Prostate gland (tissue), 2 donors: Measurements from ENCODE around the gene CD38. TPM values are rescaled to one million over a fixed set of nuclear protein-coding genes. Genes with fewer than 3 reads are reported as not detected.
"Not testable (repeated sequence)": the region's sequence is repeated elsewhere in the genome, so short reads cannot be mapped to it uniquely, and the experiment has no call there.

Source experiments
- DNase-seq: peaks from one replicate; pipeline ENCODE4 v3.0.0-alpha.2; 2019; ENCODE audit warnings: low spot score
- H3K27ac ChIP-seq, 2 donors: fragments of 200-600 bp; sonication (generic); 2 replicates each; pipeline ENCODE4 v1.5.1; 2017 to 2019
- H3K27me3 ChIP-seq: fragments of 200-600 bp; sonication (generic); replicated peaks from 2 replicates; pipeline ENCODE4 v1.5.1; 2019; ENCODE audit not compliant: insufficient read depth
- H3K36me3 ChIP-seq, 2 donors: fragments of 200-600 bp; sonication (generic); 1 replicate in 1 of 2; 2 replicates in 1 of 2; pipeline versions ENCODE4 v1.5.1 to v1.8.1; 2017 to 2019
- H3K4me1 ChIP-seq: fragments of 200-600 bp; sonication (generic); replicated peaks from 2 replicates; pipeline ENCODE4 v1.5.1; 2019
- H3K4me3 ChIP-seq, 2 donors: fragments of 200-600 bp; sonication (generic); 2 replicates each; pipeline ENCODE4 v1.5.1; 2017 to 2019
- H3K9me3 ChIP-seq: fragments of 200-600 bp; sonication (generic); 2 replicates; pipeline ENCODE4 v1.5.1; 2017
- POLR2A ChIP-seq: fragments of 450-650 bp; IDR thresholded peaks from one replicate; pipeline ENCODE4 v1.6.1; 2016; ENCODE audit warnings: antibody characterized with exemption, mild to moderate bottlenecking
- POLR2AphosphoS5 ChIP-seq: sonication (generic); formaldehyde crosslinking; IDR thresholded peaks from one replicate; pipeline ENCODE4 v1.6.1; 2017; ENCODE audit warnings: antibody characterized with exemption
- WGBS: methylation state at CpG from one replicate; pipeline ENCODE4 v1.1.5; 2018; 5-methylcytosine and 5-hydroxymethylcytosine counted together
- intact Hi-C: fragments of 100-400 bp; cut with DNase I; formaldehyde crosslinking; loops from one replicate; pipeline ENCODE4 v1.14.2; 2022
- total RNA-seq, 2 donors: library from RNA; depleted of rRNA; stranded (reverse); fragments of >200 nt; gene quantifications; one replicate each; pipeline ENCODE4 v1.1.0, GENCODE V29; 2016
- TF ChIP-seq, protein P1 (sequence below), 4 experiments: fragments of 200-600 bp in 2 of 4; fragments of 450-650 bp in 2 of 4; sonication (generic) in 2 of 4; IDR thresholded peaks; 1 replicate in 3 of 4; 2 replicates in 1 of 4; pipeline ENCODE4 v1.5.1; 2016 to 2019; ENCODE audit warnings: antibody characterized with exemption in 4 of 4, mild to moderate bottlenecking in 2 of 4, moderate library complexity in 2 of 4

The CD38 gene
- total RNA-seq, 2 donors from 2014 or later: 4.6 to 9.9 TPM

DNA sequence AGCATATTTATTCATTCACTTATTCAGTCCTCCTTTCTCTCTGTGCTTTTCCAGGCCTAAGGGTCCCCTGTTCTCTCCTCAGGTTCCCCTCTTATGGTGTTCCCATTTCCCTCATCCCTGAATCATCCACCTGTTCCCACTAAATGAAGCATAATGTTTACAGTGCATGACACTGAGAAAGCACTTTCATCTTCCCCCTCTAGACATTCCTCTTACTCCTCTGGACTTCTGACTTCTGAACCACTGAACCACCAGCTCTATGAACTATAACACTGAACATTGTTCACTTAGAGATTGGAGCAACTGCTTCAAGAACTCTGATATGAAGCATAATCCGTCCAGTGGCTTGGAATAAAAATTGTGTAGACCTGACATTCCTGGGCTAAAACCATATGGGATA lies 59.5 kb downstream of the CD38 start:
- intact Hi-C loops: no loop called here
- no peaks in the 10 kb centered on the region for H3K4me1 ChIP-seq
- 97% methylated on average over 1 of the region's 1 CpG for WGBS
- H3K27ac ChIP-seq: no peak overlapping the region
- no peak for DNase-seq
- H3K27me3 ChIP-seq: no peaks in the 10 kb centered on the region
- TF ChIP-seq, protein P1, sequence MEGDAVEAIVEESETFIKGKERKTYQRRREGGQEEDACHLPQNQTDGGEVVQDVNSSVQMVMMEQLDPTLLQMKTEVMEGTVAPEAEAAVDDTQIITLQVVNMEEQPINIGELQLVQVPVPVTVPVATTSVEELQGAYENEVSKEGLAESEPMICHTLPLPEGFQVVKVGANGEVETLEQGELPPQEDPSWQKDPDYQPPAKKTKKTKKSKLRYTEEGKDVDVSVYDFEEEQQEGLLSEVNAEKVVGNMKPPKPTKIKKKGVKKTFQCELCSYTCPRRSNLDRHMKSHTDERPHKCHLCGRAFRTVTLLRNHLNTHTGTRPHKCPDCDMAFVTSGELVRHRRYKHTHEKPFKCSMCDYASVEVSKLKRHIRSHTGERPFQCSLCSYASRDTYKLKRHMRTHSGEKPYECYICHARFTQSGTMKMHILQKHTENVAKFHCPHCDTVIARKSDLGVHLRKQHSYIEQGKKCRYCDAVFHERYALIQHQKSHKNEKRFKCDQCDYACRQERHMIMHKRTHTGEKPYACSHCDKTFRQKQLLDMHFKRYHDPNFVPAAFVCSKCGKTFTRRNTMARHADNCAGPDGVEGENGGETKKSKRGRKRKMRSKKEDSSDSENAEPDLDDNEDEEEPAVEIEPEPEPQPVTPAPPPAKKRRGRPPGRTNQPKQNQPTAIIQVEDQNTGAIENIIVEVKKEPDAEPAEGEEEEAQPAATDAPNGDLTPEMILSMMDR (IDR thresholded peaks at IDR 0.05): no peak
- no peak for TF ChIP-seq POLR2A
- TF ChIP-seq POLR2AphosphoS5: no peak
- H3K4me3 ChIP-seq: no peak overlapping the region
- H3K36me3 ChIP-seq: no peaks in the 10 kb centered on the region
- no peaks in the 10 kb centered on the region for H3K9me3 ChIP-seq

GRCh38 chr4:15841194-15841730 lies 63.1 kb downstream of the CD38 start:
- H3K27ac ChIP-seq, H3K9me3 ChIP-seq, intact Hi-C loops, H3K36me3 ChIP-seq, DNase-seq, H3K4me3 ChIP-seq, H3K4me1 ChIP-seq, H3K27me3 ChIP-seq: not testable (repeated sequence)
- 93% methylated on average over 10 of the region's 16 CpGs for WGBS

DNA sequence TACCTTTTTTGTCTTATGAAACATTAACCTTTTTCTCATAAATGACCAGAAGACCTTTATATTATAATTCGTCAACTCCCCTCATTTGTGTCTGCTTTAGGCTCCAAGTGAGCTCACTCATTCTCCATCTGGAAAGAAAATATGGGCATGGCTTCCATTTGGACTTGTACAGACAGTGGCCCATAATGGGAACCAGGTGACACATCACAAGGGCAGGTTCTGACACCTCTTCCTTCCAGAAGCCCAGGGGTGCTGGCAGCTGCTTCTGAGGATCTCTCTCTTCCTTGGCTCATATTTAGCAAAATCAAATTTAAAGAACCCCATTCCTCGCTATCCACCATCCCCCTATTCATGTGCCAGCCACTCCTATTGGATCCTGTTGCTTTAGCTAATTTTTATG lies 69.6 kb downstream of the CD38 start:
- intact Hi-C loops: no loop called here
- WGBS: 90% methylated on average over 2 of the region's 2 CpGs
- DNase-seq: no peak
- Histone ChIP-seq H3K4me3 (no peak overlapping the region), H3K27me3 (no peaks in the 10 kb centered on the region), H3K4me1 (no peaks in the 10 kb centered on the region), H3K36me3 (no peaks in the 10 kb centered on the region), H3K27ac (no peak overlapping the region), H3K9me3 (no peaks in the 10 kb centered on the region)
- TF ChIP-seq, protein P1 (IDR thresholded peaks at IDR 0.05): no peak
- TF ChIP-seq POLR2AphosphoS5 (no peak), POLR2A (no peak)

DNA sequence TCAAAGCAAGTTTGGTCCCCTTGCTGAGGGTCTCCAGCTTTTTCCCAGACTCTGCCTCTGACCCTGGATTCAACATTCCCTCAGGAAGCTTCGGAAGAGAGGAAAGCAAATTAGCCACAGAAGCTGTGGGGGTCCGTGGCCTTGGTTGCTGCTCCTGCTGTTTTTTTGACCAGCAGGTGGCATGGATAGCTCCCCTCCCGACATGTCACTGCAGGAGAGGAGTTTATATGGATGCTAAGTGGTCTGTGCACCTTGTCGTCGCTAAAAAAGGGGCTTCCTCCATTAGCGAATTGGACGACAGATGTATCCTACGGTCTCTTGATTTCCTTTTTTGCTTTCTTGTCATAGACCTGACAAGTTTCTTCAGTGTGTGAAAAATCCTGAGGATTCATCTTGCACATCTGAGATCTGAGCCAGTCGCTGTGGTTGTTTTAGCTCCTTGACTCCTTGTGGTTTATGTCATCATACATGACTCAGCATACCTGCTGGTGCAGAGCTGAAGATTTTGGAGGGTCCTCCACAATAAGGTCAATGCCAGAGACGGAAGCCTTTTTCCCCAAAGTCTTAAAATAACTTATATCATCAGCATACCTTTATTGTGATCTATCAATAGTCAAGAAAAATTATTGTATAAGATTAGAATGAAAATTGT lies 70.2 kb downstream of the CD38 start:
- intact Hi-C loops: no loop called here
- H3K4me1 ChIP-seq: no peaks in the 10 kb centered on the region
- 82% methylated on average over 10 of the region's 10 CpGs for WGBS

DNA sequence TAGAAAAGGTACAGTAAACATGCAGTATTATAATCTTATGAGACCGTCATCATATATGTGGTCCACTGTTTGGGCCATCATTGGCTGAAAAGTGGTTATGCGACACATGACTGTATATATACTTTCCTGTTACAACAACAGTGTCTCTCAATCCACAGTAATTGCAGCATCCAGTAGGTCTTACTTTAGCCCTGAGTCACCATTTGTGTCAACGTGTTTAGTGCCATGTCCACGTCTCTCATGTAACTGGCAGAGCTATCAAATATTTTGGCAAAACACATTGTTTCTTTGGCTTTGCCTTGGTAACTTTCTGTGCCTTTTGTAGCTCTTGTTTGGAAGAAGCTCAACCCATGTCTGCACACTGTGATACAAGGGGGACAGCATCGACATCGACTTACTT lies 73.8 kb downstream of the CD38 start:
- Histone ChIP-seq H3K36me3 (no peaks in the 10 kb centered on the region), H3K4me1 (no peaks in the 10 kb centered on the region), H3K9me3 (no peaks in the 10 kb centered on the region), H3K4me3 (no peak overlapping the region), H3K27me3 (no peaks in the 10 kb centered on the region), H3K27ac (no peak overlapping the region)
- TF ChIP-seq, protein P1 (IDR thresholded peaks at IDR 0.05): no peak
- TF ChIP-seq POLR2AphosphoS5: no peak
- TF ChIP-seq POLR2A: no peak
- no peak for DNase-seq
- WGBS: 68% methylated on average over 6 of the region's 6 CpGs
- intact Hi-C loops: no loop called here

More for the DNA sequence above, 70.2 kb downstream of the CD38 start:
- Histone ChIP-seq H3K9me3 (no peaks in the 10 kb centered on the region), H3K4me3 (no peak overlapping the region), H3K27me3 (no peaks in the 10 kb centered on the region), H3K36me3 (no peaks in the 10 kb centered on the region), H3K27ac (no peak overlapping the region)
- DNase-seq: no peak
- TF ChIP-seq POLR2A: no peak

DNA sequence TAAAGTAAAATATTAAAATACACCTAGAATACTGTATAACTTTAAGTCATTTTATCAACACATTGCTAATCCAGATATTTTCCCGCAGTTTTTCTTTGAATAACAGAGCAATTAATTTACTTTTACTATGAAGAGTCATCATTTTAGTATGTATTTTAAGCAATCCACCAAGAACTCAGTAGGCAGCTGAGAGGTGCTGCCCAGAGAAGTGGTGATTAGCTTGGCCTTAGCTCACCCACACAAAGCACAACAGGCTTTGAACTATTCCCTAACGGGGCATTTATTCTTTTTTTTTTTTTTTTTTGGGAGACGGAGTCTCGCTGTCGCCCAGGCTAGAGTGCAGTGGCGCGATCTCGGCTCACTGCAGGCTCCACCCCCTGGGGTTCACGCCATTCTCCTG lies 74.4 kb downstream of the CD38 start:
- DNase-seq: no peak
- Histone ChIP-seq H3K4me1 (no peaks in the 10 kb centered on the region), H3K36me3 (no peaks in the 10 kb centered on the region), H3K27ac (no peak overlapping the region), H3K4me3 (no peak overlapping the region), H3K9me3 (no peaks in the 10 kb centered on the region), H3K27me3 (no peaks in the 10 kb centered on the region)
- 87% methylated on average over 9 of the region's 9 CpGs for WGBS
- TF ChIP-seq POLR2AphosphoS5: no peak
- TF ChIP-seq, protein P1 (IDR thresholded peaks at IDR 0.05): no peak
- no peak for TF ChIP-seq POLR2A
- intact Hi-C loops: no loop called here
